Mucosa of descending colon (tissue), 3 donors: ENCODE data around the gene ALPI. TPM values are rescaled to one million over a fixed set of nuclear protein-coding genes. Genes with fewer than 3 reads are reported as not detected.

Experiments
- ATAC-seq: fragments of 200-7000 bp; cut with Tn5 transposase; one replicate; pipeline ENCODE4 v1.9.1; 2020; ENCODE audit warnings: mild to moderate bottlenecking, moderate library complexity
- DNase-seq, 3 donors: peaks; one replicate each; pipeline ENCODE4 v3.0.0-alpha.2; 2020
- H3K36me3 ChIP-seq: fragments of 200-600 bp; one replicate; pipeline ENCODE4 v1.8.0; 2021; ENCODE audit warnings: low read depth, mild to moderate bottlenecking
- H3K4me1 ChIP-seq: fragments of 200-600 bp; one replicate; pipeline ENCODE4 v1.8.0; 2021; ENCODE audit warnings: low read depth, mild to moderate bottlenecking
- H3K4me3 ChIP-seq: fragments of 200-600 bp; one replicate; pipeline ENCODE4 v1.8.0; 2021; ENCODE audit warnings: mild to moderate bottlenecking
- H3K9me3 ChIP-seq: fragments of 200-600 bp; one replicate; pipeline ENCODE4 v1.8.0; 2021; ENCODE audit warnings: mild to moderate bottlenecking
- intact Hi-C, 2 donors: fragments of 100-400 bp; cut with DNase I in 1 of 2; cut with micrococcal nuclease in 1 of 2; formaldehyde crosslinking; loops; one replicate each; pipeline versions ENCODE4 v1.11.0 to v1.11.1; 2022; cut with DNase I, micrococcal nuclease
- total RNA-seq, 3 donors: library from RNA; stranded (reverse); fragmentation: NEBNext Ultra II Directional in 2 of 3; extraction: Animal tissue kit (Norgen Biotek cat#: 25700) in 2 of 3; gene quantifications; one replicate each; pipeline versions ENCODE4 v1.2.1 to v1.2.4, GENCODE V29; 2021 to 2023
- TF ChIP-seq, protein P1 (sequence below): fragments of 200-600 bp; IDR thresholded peaks from one replicate; pipeline ENCODE4 v1.8.0; 2022; ENCODE audit warnings: antibody characterized with exemption, mild to moderate bottlenecking
- donor health status: DM: no; HTN: no; CAD: no; lungs with moderate emphysema.
- donor health status: DM: no; HTN: no; CAD: no.
- donor health status: DM: no; HTN: yes; CAD: no.

Gene ALPI
- total RNA-seq, 3 donors from 2014 or later = 8.5 to 24.6 (median 24.4) TPM

DNA sequence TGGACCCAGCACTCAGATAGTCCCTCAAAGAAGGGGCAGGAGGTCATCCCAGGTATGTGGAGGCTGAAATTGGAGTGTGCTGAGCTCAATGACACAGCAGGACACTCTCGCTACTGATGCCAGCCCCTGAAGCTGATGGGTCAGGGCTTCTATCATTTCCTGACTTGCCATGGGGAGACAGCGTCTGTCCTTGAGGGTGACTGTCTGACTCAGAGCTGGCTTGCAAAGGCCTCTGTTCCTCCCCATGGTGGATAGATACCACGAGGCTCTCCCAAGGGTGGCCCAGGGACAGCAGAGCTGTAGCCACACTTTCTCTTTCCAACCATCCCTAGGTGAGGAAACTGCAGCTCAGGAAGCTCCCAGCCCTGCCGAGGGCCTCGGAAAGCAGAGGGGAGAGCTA is 38.5 kb upstream of the ALPI start:
- intact Hi-C loops = no loop called here
- Histone ChIP-seq H3K36me3 (no peaks in the 10 kb centered on the region), H3K4me1 (peaks cover 18% of the 10 kb centered on the region), H3K4me3 (no peak overlapping the region), H3K9me3 (no peaks in the 10 kb centered on the region)
- TF ChIP-seq, protein P1, sequence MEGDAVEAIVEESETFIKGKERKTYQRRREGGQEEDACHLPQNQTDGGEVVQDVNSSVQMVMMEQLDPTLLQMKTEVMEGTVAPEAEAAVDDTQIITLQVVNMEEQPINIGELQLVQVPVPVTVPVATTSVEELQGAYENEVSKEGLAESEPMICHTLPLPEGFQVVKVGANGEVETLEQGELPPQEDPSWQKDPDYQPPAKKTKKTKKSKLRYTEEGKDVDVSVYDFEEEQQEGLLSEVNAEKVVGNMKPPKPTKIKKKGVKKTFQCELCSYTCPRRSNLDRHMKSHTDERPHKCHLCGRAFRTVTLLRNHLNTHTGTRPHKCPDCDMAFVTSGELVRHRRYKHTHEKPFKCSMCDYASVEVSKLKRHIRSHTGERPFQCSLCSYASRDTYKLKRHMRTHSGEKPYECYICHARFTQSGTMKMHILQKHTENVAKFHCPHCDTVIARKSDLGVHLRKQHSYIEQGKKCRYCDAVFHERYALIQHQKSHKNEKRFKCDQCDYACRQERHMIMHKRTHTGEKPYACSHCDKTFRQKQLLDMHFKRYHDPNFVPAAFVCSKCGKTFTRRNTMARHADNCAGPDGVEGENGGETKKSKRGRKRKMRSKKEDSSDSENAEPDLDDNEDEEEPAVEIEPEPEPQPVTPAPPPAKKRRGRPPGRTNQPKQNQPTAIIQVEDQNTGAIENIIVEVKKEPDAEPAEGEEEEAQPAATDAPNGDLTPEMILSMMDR = no peak
- DNase-seq = no peak
- no peak for ATAC-seq

- no peak for DNase-seq
- TF ChIP-seq, protein P1 = no peak
- Histone ChIP-seq H3K9me3 (no peaks in the 10 kb centered on the region), H3K36me3 (no peaks in the 10 kb centered on the region), H3K4me1 (peaks cover 18% of the 10 kb centered on the region), H3K4me3 (no peak overlapping the region)
- ATAC-seq = no peak
- intact Hi-C loops = no loop called here
Observed at GRCh38 chr2:232418056-232418455, 37.9 kb upstream of the ALPI start.

- intact Hi-C loops = no loop called here
- TF ChIP-seq, protein P1 = no peak
- H3K9me3 ChIP-seq = no peaks in the 10 kb centered on the region
- no peaks in the 10 kb centered on the region for H3K36me3 ChIP-seq
- no peak overlapping the region for H3K4me3 ChIP-seq
- ATAC-seq (peak; percentile 58), DNase-seq (peak in 2 of 3 donors; percentile 40 to 56)
- H3K4me1 ChIP-seq = peaks cover 18% of the 10 kb centered on the region
Observed at GRCh38 chr2:232418466-232419244, 37.3 kb upstream of the ALPI start.

GRCh38 chr2:232419245-232420072 is 36.5 kb upstream of the ALPI start:
- H3K4me3 ChIP-seq = no peak overlapping the region
- DNase-seq = no peak
- TF ChIP-seq, protein P1 = no peak
- intact Hi-C loops = no loop called here
- no peaks in the 10 kb centered on the region for H3K36me3 ChIP-seq
- no peaks in the 10 kb centered on the region for H3K9me3 ChIP-seq
- H3K4me1 ChIP-seq = peaks cover 18% of the 10 kb centered on the region
- peak; percentile 20 for ATAC-seq

DNA sequence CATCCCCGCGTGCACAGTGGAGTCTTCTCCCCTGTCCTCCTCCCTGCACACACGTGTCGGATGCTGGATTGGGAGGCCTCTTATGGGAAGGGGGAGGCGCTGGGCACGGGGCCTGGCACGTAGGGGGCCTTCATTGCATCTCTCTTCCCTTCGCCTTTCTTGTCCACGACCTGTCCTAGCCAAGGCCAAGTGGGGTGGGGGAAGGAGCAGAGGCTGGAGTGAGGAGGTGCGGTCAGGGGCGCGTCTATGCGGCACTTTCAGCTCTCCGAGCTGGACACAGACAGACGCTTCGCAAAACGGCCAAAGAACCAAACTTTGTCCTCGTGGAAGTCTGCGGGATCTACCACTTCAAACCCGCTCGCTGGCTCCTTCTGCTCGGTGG is 35.9 kb upstream of the ALPI start:
- TF ChIP-seq, protein P1 = no peak
- H3K4me3 ChIP-seq = no peak overlapping the region
- no peaks in the 10 kb centered on the region for H3K9me3 ChIP-seq
- peaks cover 18% of the 10 kb centered on the region for H3K4me1 ChIP-seq
- intact Hi-C loops = no loop called here
- DNase-seq (no peak), ATAC-seq (no peak)
- no peaks in the 10 kb centered on the region for H3K36me3 ChIP-seq
